MCF 10A (cell line): ENCODE data around the gene PIGX. TPM values are rescaled to one million over a fixed set of nuclear protein-coding genes. Genes with fewer than 3 reads are reported as not detected.
A peak's percentile ranks its signal among the peaks of the same experiment; 100 is the strongest.

ENCODE experiments used
- BruUV-seq: library from RNA; stranded (reverse); fragments of 400-500 nt; replicated peaks from 2 replicates; lab custom pipeline; 2021; lab: Mats Ljungman, UMichigan
- CTCF ChIA-PET: fragments of 300-600 bp; sonication (Branson Sonifier 250); formaldehyde crosslinking; extraction: SDS; loops from one replicate; lab custom pipeline; 2021; ENCODE audit warnings: antibody characterized with exemption, inconsistent platforms; lab: Yijun Ruan, JAX
- POLR2A ChIA-PET: fragments of 300-600, 350-650 bp; sonication (Branson Sonifier 250); formaldehyde crosslinking; extraction: SDS; loops from one replicate; lab custom pipeline; 2020; ENCODE audit warnings: antibody characterized with exemption, inconsistent platforms; lab: Yijun Ruan, JAX
- DNase-seq: peaks from one replicate; pipeline ENCODE4 v3.0.0-alpha.2; 2018; ENCODE audit not compliant: unreplicated experiment
- H3K27ac Mint-ChIP-seq: one replicate; pipeline ENCODE4 v1.8.0; 2022; ENCODE audit warnings: mild to moderate bottlenecking, low read depth, mixed read lengths; ENCODE audit not compliant: unreplicated experiment
- H3K27me3 Mint-ChIP-seq: one replicate; pipeline ENCODE4 v1.8.0; 2022; ENCODE audit warnings: mixed read lengths; ENCODE audit not compliant: insufficient read depth, unreplicated experiment
- H3K36me3 Mint-ChIP-seq: one replicate; pipeline ENCODE4 v1.8.0; 2022; ENCODE audit warnings: mild to moderate bottlenecking, moderate library complexity, mixed read lengths; ENCODE audit not compliant: insufficient read depth, unreplicated experiment
- H3K4me1 Mint-ChIP-seq: one replicate; pipeline ENCODE4 v1.8.0; 2022; ENCODE audit warnings: mixed read lengths; ENCODE audit not compliant: insufficient read depth, unreplicated experiment
- H3K4me3 Mint-ChIP-seq: one replicate; pipeline ENCODE4 v1.8.0; 2022; ENCODE audit warnings: mild to moderate bottlenecking, moderate library complexity, mixed read lengths; ENCODE audit not compliant: unreplicated experiment
- H3K9me3 Mint-ChIP-seq: one replicate; pipeline ENCODE4 v1.8.0; 2022; ENCODE audit warnings: mixed read lengths; ENCODE audit not compliant: unreplicated experiment
- CTCF ChIP-seq: fragments of 200-600 bp; IDR thresholded peaks from one replicate; pipeline ENCODE4 v1.8.0; 2022; ENCODE audit warnings: antibody characterized with exemption, mild to moderate bottlenecking; ENCODE audit not compliant: unreplicated experiment
- intact Hi-C: fragments of 100-400 bp; cut with micrococcal nuclease; formaldehyde crosslinking; loops from 2 replicates; pipeline ENCODE4 v1.14.1; 2022
- total RNA-seq: library from RNA; stranded (reverse); gene quantifications from 2 replicates; pipeline ENCODE4 v1.2.3, GENCODE V29; 2022

Gene PIGX
- total RNA-seq, 1 experiment from 2014 or later, result 23.2 TPM

DNA sequence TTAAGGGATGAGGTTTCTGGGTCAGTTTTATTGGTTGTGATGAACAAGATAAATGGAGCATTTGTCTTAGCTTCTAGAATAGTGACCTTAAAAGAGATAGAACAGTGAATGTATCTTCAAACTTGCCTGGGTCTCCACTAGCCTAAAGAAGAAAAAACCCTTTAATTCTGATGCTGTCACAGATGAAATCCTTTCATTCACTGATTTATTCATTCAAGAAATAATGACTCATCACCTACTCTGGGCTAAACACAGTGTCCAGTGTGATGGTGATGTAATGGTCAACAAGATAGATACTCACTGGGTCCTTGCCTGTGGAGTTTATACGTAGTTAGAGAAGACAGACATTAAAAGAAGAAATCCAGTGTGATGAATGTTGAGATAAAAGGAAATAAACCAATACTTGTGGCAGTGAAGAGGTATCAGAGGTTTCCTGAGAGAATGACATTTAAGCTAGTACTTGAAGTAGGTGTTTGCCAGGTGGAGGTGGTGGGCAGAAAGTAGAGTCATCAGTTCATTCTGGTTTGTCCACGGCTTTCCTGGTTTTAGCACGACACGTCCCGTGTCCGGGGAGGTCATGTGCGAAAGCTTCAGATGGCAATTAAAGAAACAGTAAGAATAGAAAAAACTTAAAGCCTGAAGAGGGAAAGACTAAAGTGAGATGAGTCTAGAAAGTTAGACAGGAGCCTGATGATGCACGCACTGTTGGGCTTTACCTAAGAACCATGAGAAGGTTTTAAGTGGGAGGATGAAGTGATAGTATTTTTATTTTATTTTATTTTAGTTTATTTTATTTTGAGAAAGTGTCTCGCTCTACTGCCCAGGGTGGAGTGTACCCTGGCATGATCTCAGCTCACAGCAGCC lies 45.9 kb downstream of the PIGX start:
- no peaks in the 10 kb centered on the region for H3K27me3 Mint-ChIP-seq
- peaks cover 22% of the 10 kb centered on the region for H3K36me3 Mint-ChIP-seq
- no peak for TF ChIP-seq CTCF
- BruUV-seq, result no TSS peak
- H3K4me3 Mint-ChIP-seq, result no peak overlapping the region
- ChIA-PET CTCF (interaction anchor here (0.6 kb wide), 1 partner anchor 37 kb away, joined by 3 read pairs; no protein-coding TSS in a partner anchor), POLR2A (interaction anchor here (1.5 kb wide), 1 partner anchor 17 kb away, joined by 9 read pairs; no protein-coding TSS in a partner anchor)
- peak; percentile 52 for DNase-seq
- intact Hi-C loops, result no loop called here
- H3K27ac Mint-ChIP-seq, result peak overlapping the region; percentile 47
- peaks cover 28% of the 10 kb centered on the region for H3K4me1 Mint-ChIP-seq
- peaks cover 10% of the 10 kb centered on the region for H3K9me3 Mint-ChIP-seq

DNA sequence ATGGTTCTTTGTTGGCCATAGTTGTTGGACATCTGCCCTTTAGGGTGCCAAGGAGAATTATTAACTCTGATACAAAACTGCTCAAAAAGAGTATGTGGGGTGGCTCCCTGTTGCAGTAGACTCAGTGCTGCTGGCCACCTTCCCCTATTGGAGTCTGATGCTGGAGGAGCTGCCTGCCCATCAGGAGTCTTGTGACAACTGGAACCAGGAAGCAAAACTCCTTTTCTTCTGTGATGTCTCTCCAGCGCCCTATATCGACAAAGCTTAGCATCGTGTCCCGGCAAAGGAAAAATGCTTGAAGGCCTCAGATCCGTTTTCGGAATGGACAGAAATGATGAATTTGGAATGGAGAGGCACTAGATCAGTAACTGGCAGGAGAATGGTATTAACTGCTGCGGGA lies 51.0 kb downstream of the PIGX start:
- intact Hi-C loops, result no loop called here
- no TSS peak for BruUV-seq
- no peak for DNase-seq
- Mint-ChIP-seq H3K36me3 (peaks cover 26% of the 10 kb centered on the region), H3K9me3 (no peaks in the 10 kb centered on the region), H3K4me3 (no peak overlapping the region), H3K4me1 (peaks cover 2% of the 10 kb centered on the region), H3K27me3 (no peaks in the 10 kb centered on the region), H3K27ac (no peak overlapping the region)
- no peak for TF ChIP-seq CTCF
- POLR2A ChIA-PET, result interaction anchor here (0.9 to 1.6 kb wide), 4 partner anchors 10 to 22 kb away, joined by 3 to 9 read pairs (median 3); no protein-coding TSS in a partner anchor
- CTCF ChIA-PET, result no interaction called here

DNA sequence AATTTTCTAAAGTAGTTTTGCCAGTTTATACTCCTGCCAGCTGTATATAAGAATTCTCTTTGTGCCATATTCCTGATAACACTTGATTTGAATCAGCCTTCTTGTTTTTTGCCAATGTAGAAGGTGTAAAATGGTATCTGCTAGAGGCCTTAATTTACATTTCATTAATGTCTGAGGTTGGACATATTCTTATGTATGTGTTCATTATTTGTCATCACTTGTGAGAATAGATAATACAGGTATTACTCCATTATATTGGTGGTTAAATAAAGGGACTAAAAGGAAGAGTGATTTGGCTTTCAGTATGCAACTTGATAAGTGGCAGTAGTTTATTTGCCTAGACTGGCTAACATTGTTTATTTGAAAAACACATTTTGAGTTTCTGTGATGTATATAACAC lies 53.3 kb downstream of the PIGX start:
- peaks cover 24% of the 10 kb centered on the region for H3K36me3 Mint-ChIP-seq
- H3K27me3 Mint-ChIP-seq, result no peaks in the 10 kb centered on the region
- no TSS peak for BruUV-seq
- H3K27ac Mint-ChIP-seq, result no peak overlapping the region
- H3K4me3 Mint-ChIP-seq, result no peak overlapping the region
- no peak for TF ChIP-seq CTCF
- H3K9me3 Mint-ChIP-seq, result no peaks in the 10 kb centered on the region
- ChIA-PET POLR2A (interaction anchor here (0.9 kb wide), 1 partner anchor 41 kb away, joined by 3 read pairs; no protein-coding TSS in a partner anchor), CTCF (no interaction called here)
- intact Hi-C loops, result no loop called here
- no peak for DNase-seq
- H3K4me1 Mint-ChIP-seq, result no peaks in the 10 kb centered on the region

DNA sequence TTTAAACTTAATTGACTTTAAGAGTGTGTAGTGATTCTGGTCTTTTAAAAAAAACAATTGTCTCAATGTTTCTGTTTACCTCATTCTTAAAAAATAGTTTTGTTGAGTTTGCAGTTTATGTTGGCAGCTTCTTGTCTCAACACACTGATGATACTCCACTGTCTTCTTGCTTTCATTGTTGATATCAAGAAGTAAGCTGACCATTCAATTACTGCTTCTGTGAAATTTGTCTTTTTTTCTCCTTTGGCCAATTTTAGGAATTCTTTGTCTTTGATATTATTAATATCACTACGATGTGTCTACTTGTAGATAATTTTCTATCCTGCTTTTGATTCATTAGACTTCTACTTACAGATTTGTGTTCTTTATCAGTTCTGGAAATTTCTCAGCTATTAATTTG lies 58.9 kb downstream of the PIGX start:
- TF ChIP-seq CTCF, result no peak
- Mint-ChIP-seq H3K9me3 (no peaks in the 10 kb centered on the region), H3K4me3 (no peak overlapping the region), H3K4me1 (peaks cover 8% of the 10 kb centered on the region), H3K27me3 (no peaks in the 10 kb centered on the region), H3K36me3 (peaks cover 21% of the 10 kb centered on the region), H3K27ac (peak overlapping the region; percentile 19)
- POLR2A ChIA-PET, result interaction anchor here (0.6 to 1.3 kb wide), 8 partner anchors 15 to 101 kb away, joined by 3 to 5 read pairs (median 3); no protein-coding TSS in a partner anchor
- no peak for DNase-seq
- intact Hi-C loops, result no loop called here
- BruUV-seq, result no TSS peak
- CTCF ChIA-PET, result interaction anchor here (1.2 kb wide), 1 partner anchor 30 kb away, joined by 5 read pairs; no protein-coding TSS in a partner anchor
